ENCODE results near the gene REM2. TPM values are rescaled to one million over a fixed set of nuclear protein-coding genes. Genes with fewer than 3 reads are reported as not detected.

The REM2 gene
- total RNA-seq: 1 to 10 TPM in 1 of 2 donors, under 1 TPM in 1; 0.93 to 1.1 TPM

GRCh38 chr14:22883173-22883976, at the start of gene REM2:
Gene REM2 (plus strand): TSS chr14:22883222. CDS start chr14:22883288, 66 bp downstream.
- ATAC-seq: no peak
- Mint-ChIP-seq H3K36me3 (no peaks in the 10 kb centered on the region), H3K9me3 (no peaks in the 10 kb centered on the region), H3K27ac (peak within 1 kb of the TSS; percentile 1)
- DNase-seq (ENCODE audit: low spot score in 2 of 2): no peak

GRCh38 chr14:22835505-22835904, 47.5 kb upstream of the REM2 start:
- Mint-ChIP-seq H3K27ac (no peak overlapping the region), H3K9me3 (no peaks in the 10 kb centered on the region), H3K36me3 (peaks cover 14 to 36% of the 10 kb centered on the region in 2 donors)
- ATAC-seq: no peak
- no peak for DNase-seq (ENCODE audit: low spot score in 2 of 2)

DNA sequence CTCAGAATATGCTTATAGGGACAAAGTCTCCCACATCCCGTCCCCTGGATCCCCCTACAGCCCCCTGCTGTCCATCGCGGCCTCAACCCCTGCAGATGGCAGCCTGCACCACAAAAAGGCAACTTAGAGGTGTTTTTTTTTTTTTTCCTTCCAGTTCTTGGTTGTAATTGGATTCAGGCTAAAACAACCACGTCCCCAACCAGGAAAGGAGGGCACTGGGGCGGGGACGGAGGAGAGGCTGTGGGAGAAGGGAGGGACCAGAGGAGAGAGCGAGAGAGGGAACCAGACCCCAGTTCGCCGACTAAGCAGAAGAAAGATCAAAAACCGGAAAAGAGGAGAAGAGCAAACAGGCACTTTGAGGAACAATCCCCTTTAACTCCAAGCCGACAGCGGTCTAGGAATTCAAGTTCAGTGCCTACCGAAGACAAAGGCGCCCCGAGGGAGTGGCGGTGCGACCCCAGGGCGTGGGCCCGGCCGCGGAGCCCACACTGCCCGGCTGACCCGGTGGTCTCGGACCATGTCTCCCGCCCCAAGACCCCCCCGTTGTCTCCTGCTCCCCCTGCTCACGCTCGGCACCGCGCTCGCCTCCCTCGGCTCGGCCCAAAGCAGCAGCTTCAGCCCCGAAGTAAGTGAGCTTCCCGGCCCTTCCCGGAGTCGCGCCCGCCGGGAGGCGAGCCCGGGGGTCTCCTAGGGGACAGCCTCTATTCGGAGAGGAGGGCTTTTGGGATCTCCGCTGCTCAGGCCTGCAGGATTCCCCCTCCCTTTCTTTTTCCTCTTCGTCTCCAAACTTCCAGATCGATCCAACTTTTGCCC, 46.5 kb upstream of the REM2 start, which contains the start of gene MMP14:
MMP14 (plus strand) TSS at position 285 of the 813 bp plus-strand sequence; CDS start at position 518, 233 bp downstream.
- no peaks in the 10 kb centered on the region for H3K9me3 Mint-ChIP-seq
- ATAC-seq (no peak), DNase-seq (ENCODE audit: low spot score in 2 of 2) (no peak)
- H3K27ac Mint-ChIP-seq: peak within 1 kb of the TSS; percentile 8 to 94
- H3K36me3 Mint-ChIP-seq: peaks cover 8 to 28% of the 10 kb centered on the region in 2 donors

- ATAC-seq (peak; percentile 36 to 53), DNase-seq (ENCODE audit: low spot score in 2 of 2) (no peak)
- peaks cover 1 to 21% of the 10 kb centered on the region in 2 donors for H3K36me3 Mint-ChIP-seq
- peak overlapping the region; percentile 8 to 94 for H3K27ac Mint-ChIP-seq
- H3K9me3 Mint-ChIP-seq: no peaks in the 10 kb centered on the region
Measured at GRCh38 chr14:22837114-22837749, 45.8 kb upstream of the REM2 start.

DNA sequence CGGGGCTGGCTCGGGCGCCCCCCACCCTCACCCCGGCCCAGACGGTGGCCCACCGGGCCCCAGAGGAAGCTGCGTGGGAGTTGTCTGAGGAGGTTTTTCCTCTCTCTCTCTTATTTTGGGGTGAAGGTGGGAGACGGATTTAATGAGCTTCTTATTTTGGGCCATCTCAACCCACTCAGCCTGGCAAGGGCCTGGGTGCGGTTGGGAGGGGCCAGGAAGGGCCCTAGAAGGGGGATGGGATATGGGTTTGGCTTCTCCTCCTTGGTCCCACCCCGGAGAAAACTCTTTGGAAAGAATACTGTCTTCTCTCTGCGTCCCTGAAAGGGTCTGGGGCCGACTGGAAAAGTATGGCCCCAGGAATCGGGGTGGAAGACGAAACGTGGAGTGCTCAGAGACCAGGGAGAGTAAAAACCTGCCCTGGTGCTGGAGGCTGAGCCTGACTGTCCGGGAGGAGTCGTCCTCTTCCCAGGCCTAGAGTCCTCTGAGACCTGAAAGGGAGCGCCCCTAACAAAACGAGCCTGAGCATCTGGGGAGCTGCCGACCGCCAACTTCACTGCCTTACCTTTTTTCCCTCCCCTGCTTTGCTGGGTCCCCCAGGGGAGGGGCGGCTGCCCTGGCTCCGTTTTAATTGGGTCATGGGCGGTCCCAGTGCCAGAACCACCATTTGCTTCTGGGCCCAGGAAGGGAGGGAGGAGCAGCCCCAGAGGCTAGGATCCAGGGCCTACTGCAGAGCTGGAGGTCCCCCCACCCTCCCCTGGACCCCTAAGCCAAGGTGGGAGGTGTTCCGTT, 45.1 kb upstream of the REM2 start:
- H3K36me3 Mint-ChIP-seq: peaks cover 0 to 20% of the 10 kb centered on the region in 2 donors
- ATAC-seq (no peak), DNase-seq (ENCODE audit: low spot score in 2 of 2) (no peak)
- no peak overlapping the region for H3K27ac Mint-ChIP-seq
- H3K9me3 Mint-ChIP-seq: no peaks in the 10 kb centered on the region

GRCh38 chr14:22838631-22839041, 44.4 kb upstream of the REM2 start:
- peaks cover 0 to 20% of the 10 kb centered on the region in 2 donors for H3K36me3 Mint-ChIP-seq
- DNase-seq (ENCODE audit: low spot score in 2 of 2) (no peak), ATAC-seq (no peak)
- no peaks in the 10 kb centered on the region for H3K9me3 Mint-ChIP-seq
- no peak overlapping the region for H3K27ac Mint-ChIP-seq

DNA sequence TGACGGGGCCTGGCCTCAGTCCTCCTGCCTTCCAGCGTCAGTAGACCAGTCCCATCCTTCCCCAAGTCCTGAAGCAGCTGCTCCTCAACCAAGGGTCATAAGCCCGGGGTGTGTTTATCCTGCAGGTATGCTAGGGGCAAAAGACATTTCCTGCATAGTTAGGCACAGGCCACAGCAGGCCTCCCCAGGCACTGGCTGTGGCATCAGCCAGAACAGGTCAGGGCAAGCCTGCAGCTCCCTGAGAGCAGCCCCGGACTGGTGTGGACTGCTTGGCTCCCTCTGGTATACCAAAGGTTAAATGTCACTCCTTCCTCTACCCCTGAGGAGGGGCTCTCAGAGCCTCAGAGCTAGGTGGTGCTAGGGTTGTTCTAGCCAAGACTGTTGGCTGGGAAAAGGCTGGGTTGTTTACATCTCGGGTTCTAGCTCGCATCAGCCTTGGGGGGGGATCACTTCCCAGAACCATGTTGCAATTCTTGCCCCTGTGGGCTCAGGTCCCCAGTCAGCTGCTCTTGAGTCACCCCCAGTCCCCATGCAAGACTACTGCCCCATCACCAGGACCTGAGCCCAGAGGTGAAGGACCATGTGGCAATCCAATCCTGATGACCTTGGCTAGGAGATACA, 43.8 kb upstream of the REM2 start:
- H3K9me3 Mint-ChIP-seq: no peaks in the 10 kb centered on the region
- ATAC-seq (no peak), DNase-seq (ENCODE audit: low spot score in 2 of 2) (no peak)
- H3K27ac Mint-ChIP-seq: no peak overlapping the region
- peaks cover 0 to 16% of the 10 kb centered on the region in 2 donors for H3K36me3 Mint-ChIP-seq

DNA sequence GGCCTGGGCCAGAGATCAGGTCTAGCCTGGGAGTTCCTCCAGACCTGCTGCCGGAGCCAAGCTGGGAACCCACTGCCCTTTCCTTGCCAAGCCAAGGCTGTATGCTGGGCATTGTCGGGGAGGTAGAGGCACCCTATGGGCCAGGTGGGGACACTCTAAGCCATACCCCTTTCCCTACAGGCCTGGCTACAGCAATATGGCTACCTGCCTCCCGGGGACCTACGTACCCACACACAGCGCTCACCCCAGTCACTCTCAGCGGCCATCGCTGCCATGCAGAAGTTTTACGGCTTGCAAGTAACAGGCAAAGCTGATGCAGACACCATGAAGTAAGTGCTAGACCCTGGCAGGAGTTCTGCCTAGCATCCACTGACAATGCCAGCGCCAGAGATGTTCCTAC, 41.7 kb upstream of the REM2 start:
- ATAC-seq (no peak), DNase-seq (ENCODE audit: low spot score in 2 of 2) (no peak)
- Mint-ChIP-seq H3K27ac (no peak overlapping the region), H3K9me3 (no peaks in the 10 kb centered on the region), H3K36me3 (peaks cover 0 to 10% of the 10 kb centered on the region in 2 donors)

DNA sequence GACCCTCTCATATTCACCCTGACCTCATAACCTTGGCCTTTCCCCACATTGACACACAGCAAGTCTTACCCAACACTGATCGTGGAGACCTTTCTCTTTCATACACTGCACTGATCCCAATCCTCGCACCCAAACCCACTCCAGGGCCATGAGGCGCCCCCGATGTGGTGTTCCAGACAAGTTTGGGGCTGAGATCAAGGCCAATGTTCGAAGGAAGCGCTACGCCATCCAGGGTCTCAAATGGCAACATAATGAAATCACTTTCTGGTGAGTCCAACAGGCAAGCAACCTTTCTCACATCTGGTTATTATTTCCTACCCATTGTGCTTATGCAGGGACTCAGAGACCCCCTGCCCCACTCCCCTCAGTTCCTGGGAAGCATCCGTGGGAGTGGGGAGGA, 41.3 kb upstream of the REM2 start:
- Mint-ChIP-seq H3K36me3 (peaks cover 0 to 6% of the 10 kb centered on the region in 2 donors), H3K27ac (no peak overlapping the region), H3K9me3 (no peaks in the 10 kb centered on the region)
- DNase-seq (ENCODE audit: low spot score in 2 of 2) (no peak), ATAC-seq (no peak)

DNA sequence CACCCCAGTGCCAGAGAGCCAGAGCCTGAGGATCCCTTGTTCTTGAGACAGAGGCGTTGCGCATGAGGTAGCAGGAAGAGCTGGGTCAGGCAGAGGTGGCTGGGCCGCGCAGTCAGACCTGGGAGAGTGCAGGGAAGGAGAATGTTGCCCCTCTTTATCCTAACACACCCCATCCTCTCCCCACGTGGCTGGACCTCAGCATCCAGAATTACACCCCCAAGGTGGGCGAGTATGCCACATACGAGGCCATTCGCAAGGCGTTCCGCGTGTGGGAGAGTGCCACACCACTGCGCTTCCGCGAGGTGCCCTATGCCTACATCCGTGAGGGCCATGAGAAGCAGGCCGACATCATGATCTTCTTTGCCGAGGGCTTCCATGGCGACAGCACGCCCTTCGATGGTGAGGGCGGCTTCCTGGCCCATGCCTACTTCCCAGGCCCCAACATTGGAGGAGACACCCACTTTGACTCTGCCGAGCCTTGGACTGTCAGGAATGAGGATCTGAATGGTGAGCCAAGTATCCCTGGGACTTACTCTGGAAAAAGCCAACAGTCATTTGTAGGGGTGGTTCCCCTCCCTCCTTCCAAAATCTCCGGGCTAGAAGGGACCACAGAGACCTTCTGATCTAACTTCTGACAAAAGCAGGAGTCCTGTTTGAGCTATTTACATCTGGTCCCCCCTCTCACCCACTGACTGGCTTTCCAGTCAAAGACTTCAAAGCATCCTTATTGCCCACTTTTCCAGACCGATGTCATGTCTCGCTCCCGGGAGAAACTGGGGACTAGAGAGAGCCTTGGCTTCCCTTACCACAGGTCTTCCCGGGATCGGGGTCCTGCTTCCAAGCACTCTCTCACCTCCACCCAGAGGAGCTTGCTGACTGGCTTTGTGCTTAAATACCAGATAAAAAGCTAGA, 40.6 kb upstream of the REM2 start:
- no peaks in the 10 kb centered on the region for H3K36me3 Mint-ChIP-seq
- DNase-seq (ENCODE audit: low spot score in 2 of 2) (no peak), ATAC-seq (no peak)
- H3K27ac Mint-ChIP-seq: no peak overlapping the region
- no peaks in the 10 kb centered on the region for H3K9me3 Mint-ChIP-seq

GRCh38 chr14:22843123-22843925, 39.7 kb upstream of the REM2 start:
- DNase-seq (ENCODE audit: low spot score in 2 of 2) (no peak), ATAC-seq (no peak)
- Mint-ChIP-seq H3K9me3 (no peaks in the 10 kb centered on the region), H3K27ac (no peak overlapping the region), H3K36me3 (no peaks in the 10 kb centered on the region)

DNA sequence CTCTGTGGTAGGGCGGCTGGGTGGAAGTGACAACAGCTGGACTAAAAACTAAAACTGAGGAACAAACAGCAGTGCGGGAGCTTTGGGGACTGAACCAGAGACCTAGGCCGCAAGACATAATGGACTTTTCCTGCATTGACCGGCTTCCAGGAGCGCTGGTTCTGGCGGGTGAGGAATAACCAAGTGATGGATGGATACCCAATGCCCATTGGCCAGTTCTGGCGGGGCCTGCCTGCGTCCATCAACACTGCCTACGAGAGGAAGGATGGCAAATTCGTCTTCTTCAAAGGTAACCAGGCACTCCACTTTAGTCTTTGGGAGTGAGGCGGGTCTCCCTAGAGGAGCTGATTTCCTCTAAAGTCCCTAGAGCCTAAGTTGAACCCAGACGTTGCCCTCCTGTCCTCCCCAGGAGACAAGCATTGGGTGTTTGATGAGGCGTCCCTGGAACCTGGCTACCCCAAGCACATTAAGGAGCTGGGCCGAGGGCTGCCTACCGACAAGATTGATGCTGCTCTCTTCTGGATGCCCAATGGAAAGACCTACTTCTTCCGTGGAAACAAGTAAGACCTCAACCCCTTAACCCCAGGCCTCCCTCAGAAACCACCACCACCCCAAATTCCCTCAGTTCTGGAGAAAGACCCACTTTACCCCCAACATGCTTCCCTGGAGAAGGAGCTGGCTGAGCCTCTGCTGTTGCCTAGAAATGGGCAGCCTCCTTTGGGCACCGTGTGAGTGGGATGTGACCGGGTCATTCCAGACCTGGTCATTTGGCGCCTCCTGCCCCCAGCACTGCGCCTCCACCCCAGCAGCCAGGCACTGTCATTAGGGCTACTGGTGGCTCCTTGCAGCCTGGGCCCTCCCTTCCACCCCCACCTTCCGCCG, 38.6 kb upstream of the REM2 start:
- DNase-seq (ENCODE audit: low spot score in 2 of 2): no peak
- Mint-ChIP-seq H3K9me3 (no peaks in the 10 kb centered on the region), H3K27ac (no peak overlapping the region), H3K36me3 (no peaks in the 10 kb centered on the region)
- ATAC-seq: no peak

GRCh38 chr14:22845103-22845394, 38.0 kb upstream of the REM2 start:
- no peaks in the 10 kb centered on the region for H3K36me3 Mint-ChIP-seq
- ATAC-seq (no peak), DNase-seq (ENCODE audit: low spot score in 2 of 2) (no peak)
- no peaks in the 10 kb centered on the region for H3K9me3 Mint-ChIP-seq
- H3K27ac Mint-ChIP-seq: no peak overlapping the region

Measured in activated naive CD4-positive, alpha-beta T cell treated with anti-CD3 and anti-CD28 coated beads, Interleukin-2, amount 50 U/mL, for 72 hours (primary cell).